ENCODE measurements around the gene DNAJC25.

DNAJC25 gene

GRCh38 chr9:111674319-111674718 is 43.2 kb downstream of the DNAJC25 start:
- no peaks in the 10 kb centered on the region for H3K27me3 ChIP-seq
- no peak overlapping the region for H3K27ac ChIP-seq
- no peak for TF ChIP-seq CTCF (IDR thresholded peaks at IDR 0.05)

GRCh38 chr9:111676116-111676515 is 45.0 kb downstream of the DNAJC25 start:
- TF ChIP-seq CTCF (IDR thresholded peaks at IDR 0.05), result no peak
- Histone ChIP-seq H3K36me3 (peaks cover 79% of the 10 kb centered on the region), H3K9me3 (no peaks in the 10 kb centered on the region), H3K4me1 (ENCODE audit: control insufficient read depth in 1 of 2, insufficient read depth in 1 of 2, low read depth in 1 of 2, low read length in 1 of 2) (no peaks in the 10 kb centered on the region), H3K27ac (no peak overlapping the region), H3K4me3 (ENCODE audit: low read depth in 1 of 2, low read length in 1 of 2) (no peak overlapping the region), H3K27me3 (no peaks in the 10 kb centered on the region)

More at GRCh38 chr9:111674319-111674718, 43.2 kb downstream of the DNAJC25 start:
- Histone ChIP-seq H3K9me3 (no peaks in the 10 kb centered on the region), H3K4me1 (ENCODE audit: control insufficient read depth in 1 of 2, insufficient read depth in 1 of 2, low read depth in 1 of 2, low read length in 1 of 2) (no peaks in the 10 kb centered on the region), H3K36me3 (peaks cover 80% of the 10 kb centered on the region), H3K4me3 (ENCODE audit: low read depth in 1 of 2, low read length in 1 of 2) (no peak overlapping the region)

GRCh38 chr9:111678293-111678692 is 47.2 kb downstream of the DNAJC25 start:
- Histone ChIP-seq H3K27ac (no peak overlapping the region), H3K4me1 (ENCODE audit: control insufficient read depth in 1 of 2, insufficient read depth in 1 of 2, low read depth in 1 of 2, low read length in 1 of 2) (no peaks in the 10 kb centered on the region), H3K36me3 (peaks cover 62% of the 10 kb centered on the region), H3K4me3 (ENCODE audit: low read depth in 1 of 2, low read length in 1 of 2) (no peak overlapping the region), H3K9me3 (no peaks in the 10 kb centered on the region), H3K27me3 (no peaks in the 10 kb centered on the region)
- TF ChIP-seq CTCF (IDR thresholded peaks at IDR 0.05), result no peak

- Histone ChIP-seq H3K27ac (no peak overlapping the region), H3K4me1 (ENCODE audit: control insufficient read depth in 1 of 2, insufficient read depth in 1 of 2, low read depth in 1 of 2, low read length in 1 of 2) (no peaks in the 10 kb centered on the region), H3K4me3 (ENCODE audit: low read depth in 1 of 2, low read length in 1 of 2) (no peak overlapping the region), H3K9me3 (no peaks in the 10 kb centered on the region), H3K27me3 (no peaks in the 10 kb centered on the region), H3K36me3 (peaks cover 56% of the 10 kb centered on the region)
- TF ChIP-seq CTCF (IDR thresholded peaks at IDR 0.05), result no peak
These were observed 48.1 kb downstream of the DNAJC25 start for GRCh38 chr9:111679199-111679598.

- Histone ChIP-seq H3K27me3 (no peaks in the 10 kb centered on the region), H3K4me3 (ENCODE audit: low read depth in 1 of 2, low read length in 1 of 2) (no peak overlapping the region), H3K4me1 (ENCODE audit: control insufficient read depth in 1 of 2, insufficient read depth in 1 of 2, low read depth in 1 of 2, low read length in 1 of 2) (no peaks in the 10 kb centered on the region), H3K27ac (no peak overlapping the region), H3K9me3 (no peaks in the 10 kb centered on the region), H3K36me3 (peaks cover 21% of the 10 kb centered on the region)
- no peak for TF ChIP-seq CTCF (IDR thresholded peaks at IDR 0.05)
These were observed 52.3 kb downstream of the DNAJC25 start for GRCh38 chr9:111683392-111683791.

All from neutrophil (primary cell).